CD4-positive, alpha-beta T cell (primary cell): ENCODE measurements around the gene EFCAB8. TPM values are rescaled to one million over a fixed set of nuclear protein-coding genes. Genes with fewer than 3 reads are reported as not detected.

ENCODE experiments used
- ATAC-seq: fragments of 200-7000 bp; cut with Tn5 transposase; one replicate; pipeline ENCODE4 v1.10.0; 2022; ENCODE audit warnings: mild to moderate bottlenecking; ENCODE audit not compliant: poor library complexity
- CTCF ChIA-PET: fragments of 350-600 bp; sonication (Branson Sonifier 250); formaldehyde crosslinking; loops from one replicate; lab custom pipeline; 2021; ENCODE audit warnings: antibody characterized with exemption, inconsistent platforms; lab: Charles Lee
- POLR2A ChIA-PET: fragments of 350-600 bp; sonication (Branson Sonifier 250); formaldehyde crosslinking; loops from one replicate; lab custom pipeline; 2021; ENCODE audit warnings: antibody characterized with exemption, inconsistent platforms; lab: Charles Lee
- DNase-seq, 14 experiments: peaks; one replicate each; pipeline ENCODE4 v3.0.0-alpha.2; 2013 to 2020; ENCODE audit warnings: mixed read lengths in 2 of 14
- H3K27ac ChIP-seq, 2 donors: one replicate each; pipeline versions ENCODE4 v1.5.1 to v1.7.0; 2013; ENCODE audit warnings: low read length in 2 of 2, low read depth in 1 of 2, mild to moderate bottlenecking in 1 of 2
- H3K27me3 ChIP-seq, 2 experiments: 1 replicate in 1 of 2; 2 replicates in 1 of 2; pipeline versions ENCODE4 v1.6.1 to v1.7.0; 2013; ENCODE audit warnings: low read length in 2 of 2, control low read depth in 1 of 2, mild to moderate bottlenecking in 1 of 2, moderate library complexity in 1 of 2; ENCODE audit not compliant: insufficient read depth in 2 of 2, control insufficient read depth in 1 of 2
- H3K36me3 ChIP-seq: one replicate; pipeline ENCODE4 v1.6.1; 2013; ENCODE audit warnings: low read length, control low read depth; ENCODE audit not compliant: insufficient read depth
- H3K4me1 ChIP-seq: one replicate; pipeline ENCODE4 v1.6.1; 2013; ENCODE audit warnings: low read length, control low read depth; ENCODE audit not compliant: insufficient read depth
- H3K4me3 ChIP-seq: one replicate; pipeline ENCODE4 v1.5.1; 2013; ENCODE audit warnings: mild to moderate bottlenecking, low read length, moderate library complexity
- H3K9me3 ChIP-seq, 2 experiments: 1 replicate in 1 of 2; 2 replicates in 1 of 2; pipeline versions ENCODE4 v1.6.1 to v1.7.0; 2013; ENCODE audit warnings: low read length in 2 of 2, mild to moderate bottlenecking in 2 of 2, control low read depth in 1 of 2, moderate library complexity in 1 of 2; ENCODE audit not compliant: control insufficient read depth in 1 of 2, insufficient read depth in 1 of 2
- H3K27ac Mint-ChIP-seq: one replicate; pipeline ENCODE4 v1.8.0; 2020; ENCODE audit warnings: mixed read lengths
- H3K27me3 Mint-ChIP-seq: one replicate; pipeline ENCODE4 v1.8.0; 2021; ENCODE audit warnings: mixed read lengths
- H3K36me3 Mint-ChIP-seq: one replicate; pipeline ENCODE4 v1.8.0; 2021; ENCODE audit warnings: low read depth, mixed read lengths
- H3K4me1 Mint-ChIP-seq: one replicate; pipeline ENCODE4 v1.8.0; 2021; ENCODE audit warnings: low read depth, mixed read lengths
- H3K4me3 Mint-ChIP-seq: one replicate; pipeline ENCODE4 v1.8.0; 2020; ENCODE audit warnings: mild to moderate bottlenecking, mixed read lengths
- H3K9me3 Mint-ChIP-seq: one replicate; pipeline ENCODE4 v1.8.0; 2020; ENCODE audit warnings: mixed read lengths
- CTCF ChIP-seq: fragments of 200-600 bp; IDR thresholded peaks from one replicate; pipeline ENCODE4 v1.8.0; 2022; ENCODE audit warnings: antibody characterized with exemption, mild to moderate bottlenecking
- intact Hi-C, 2 experiments: fragments of 100-400 bp; cut with DNase I in 1 of 2; cut with micrococcal nuclease in 1 of 2; formaldehyde crosslinking; loops; one replicate each; pipeline versions ENCODE4 v1.15.1 to v1.9.0; 2023 to 2025; cut with DNase I, micrococcal nuclease
- total RNA-seq, 174 experiments: library from RNA in 2 of 174; stranded (reverse) in 2 of 174; gene quantifications; one replicate each; pipeline ENCODE4 v1.2.3 and lab custom pipeline; 2021 to 2026

The EFCAB8 gene
- total RNA-seq, 2 experiments from 2014 or later: 0.81 to 2.5 TPM

- Mint-ChIP-seq H3K4me3 (no peak overlapping the region), H3K27me3 (no peaks in the 10 kb centered on the region), H3K27ac (no peak overlapping the region), H3K36me3 (peaks cover 8% of the 10 kb centered on the region), H3K9me3 (peaks cover 2% of the 10 kb centered on the region), H3K4me1 (peaks cover 41% of the 10 kb centered on the region)
- DNase-seq (no peak), ATAC-seq (no peak)
- POLR2A ChIA-PET: interaction anchor here (1.1 kb wide), 1 partner anchor 22 kb away, joined by 3 read pairs; no protein-coding TSS in a partner anchor
- Histone ChIP-seq H3K27ac (no peak overlapping the region), H3K4me3 (no peak overlapping the region), H3K9me3 (peaks cover under 1 to 7% of the 10 kb centered on the region in 2 experiments), H3K36me3 (no peaks in the 10 kb centered on the region), H3K27me3 (no peaks in the 10 kb centered on the region), H3K4me1 (peaks cover 25% of the 10 kb centered on the region)
- CTCF ChIA-PET: no interaction called here
- no peak for TF ChIP-seq CTCF
- intact Hi-C loops: loop anchor here (5.0 to 10.0 kb wide), 2 partner anchors 42 to 45 kb away; no protein-coding TSS in a partner anchor
Observed at GRCh38 chr20:32989507-32990283, 131.0 kb downstream of the EFCAB8 start.

DNA sequence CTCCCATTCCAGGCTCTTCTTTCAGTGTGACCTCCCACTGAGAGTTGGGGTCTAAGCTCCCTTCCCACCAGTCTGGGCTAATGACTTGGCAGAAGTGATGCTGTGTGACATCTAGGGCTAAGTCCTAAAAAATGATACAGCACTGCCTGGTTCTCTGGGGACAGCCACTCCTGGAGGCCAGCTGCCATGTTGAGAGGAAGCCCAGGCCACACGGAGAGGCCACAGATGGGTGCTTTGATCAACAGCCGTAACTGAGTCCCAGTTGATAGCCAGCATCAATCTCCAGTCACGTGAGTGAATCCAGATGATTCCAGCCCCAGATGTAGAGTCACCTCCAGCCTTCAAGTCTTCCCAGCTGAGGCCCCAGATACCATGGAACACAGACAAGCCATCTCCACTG lies 131.7 kb downstream of the EFCAB8 start:
- Mint-ChIP-seq H3K9me3 (peaks cover 4% of the 10 kb centered on the region), H3K36me3 (peaks cover 8% of the 10 kb centered on the region), H3K4me1 (peaks cover 41% of the 10 kb centered on the region), H3K27me3 (no peaks in the 10 kb centered on the region), H3K4me3 (no peak overlapping the region), H3K27ac (no peak overlapping the region)
- H3K4me3 ChIP-seq: no peak overlapping the region
- no peaks in the 10 kb centered on the region for H3K36me3 ChIP-seq
- H3K4me1 ChIP-seq: peaks cover 25% of the 10 kb centered on the region
- H3K27me3 ChIP-seq: no peaks in the 10 kb centered on the region
- ATAC-seq (no peak), DNase-seq (no peak)
- H3K27ac ChIP-seq: no peak overlapping the region
- CTCF ChIA-PET: no interaction called here
- POLR2A ChIA-PET: interaction anchor here (1.1 to 2.2 kb wide), 2 partner anchors 18 to 23 kb away, joined by 3 to 7 read pairs; no protein-coding TSS in a partner anchor
- H3K9me3 ChIP-seq: peaks cover 7 to 10% of the 10 kb centered on the region in 2 experiments
- TF ChIP-seq CTCF: no peak
- intact Hi-C loops: loop anchor here (5.0 to 10.0 kb wide), 2 partner anchors 43 to 46 kb away; no protein-coding TSS in a partner anchor

GRCh38 chr20:32991383-32991782 lies 132.7 kb downstream of the EFCAB8 start:
- ATAC-seq: peak; percentile 62
- peak overlapping the region; percentile 66 for H3K27ac Mint-ChIP-seq
- intact Hi-C loops: loop anchor here (5.0 to 10.0 kb wide), 2 partner anchors 44 to 47 kb away; no protein-coding TSS in a partner anchor

More at GRCh38 chr20:32991383-32991782, 132.7 kb downstream of the EFCAB8 start:
- DNase-seq: peak in 2 of 14 experiments; percentile 17 to 54
- H3K27me3 ChIP-seq: no peaks in the 10 kb centered on the region
- no peak for TF ChIP-seq CTCF
- Mint-ChIP-seq H3K27me3 (no peaks in the 10 kb centered on the region), H3K9me3 (peaks cover 8% of the 10 kb centered on the region), H3K36me3 (peaks cover 8% of the 10 kb centered on the region), H3K4me3 (no peak overlapping the region), H3K4me1 (peaks cover 41% of the 10 kb centered on the region)
- no peak overlapping the region for H3K27ac ChIP-seq
- ChIA-PET CTCF (no interaction called here), POLR2A (interaction anchor here (2.2 kb wide), 1 partner anchor 19 kb away, joined by 7 read pairs; no protein-coding TSS in a partner anchor)
- H3K4me1 ChIP-seq: peaks cover 25% of the 10 kb centered on the region
- no peak overlapping the region for H3K4me3 ChIP-seq
- no peaks in the 10 kb centered on the region for H3K36me3 ChIP-seq
- H3K9me3 ChIP-seq: peaks cover 11 to 14% of the 10 kb centered on the region in 2 experiments
